ENCODE measurements around the gene MARVELD2.

DNA sequence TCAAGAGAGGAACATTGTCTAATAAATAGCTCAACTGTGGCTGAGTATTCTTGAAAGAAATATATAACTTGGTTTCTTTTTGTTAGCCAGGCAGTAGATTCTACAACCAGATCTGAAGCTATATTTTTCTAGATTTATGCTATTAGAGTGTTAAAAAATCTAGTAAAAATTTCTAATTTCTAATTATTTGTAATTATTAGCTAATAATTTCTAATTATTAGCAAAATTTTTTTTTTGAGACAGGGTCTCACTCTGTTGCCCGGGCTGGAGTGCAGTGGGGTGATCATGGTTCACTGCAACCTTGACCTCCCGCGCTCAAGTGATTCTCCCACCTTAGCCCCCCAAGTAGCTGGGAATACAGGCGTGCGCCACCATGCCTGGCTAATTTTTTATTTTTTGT is 42.5 kb upstream of the MARVELD2 start:
- TF ChIP-seq, protein P1, sequence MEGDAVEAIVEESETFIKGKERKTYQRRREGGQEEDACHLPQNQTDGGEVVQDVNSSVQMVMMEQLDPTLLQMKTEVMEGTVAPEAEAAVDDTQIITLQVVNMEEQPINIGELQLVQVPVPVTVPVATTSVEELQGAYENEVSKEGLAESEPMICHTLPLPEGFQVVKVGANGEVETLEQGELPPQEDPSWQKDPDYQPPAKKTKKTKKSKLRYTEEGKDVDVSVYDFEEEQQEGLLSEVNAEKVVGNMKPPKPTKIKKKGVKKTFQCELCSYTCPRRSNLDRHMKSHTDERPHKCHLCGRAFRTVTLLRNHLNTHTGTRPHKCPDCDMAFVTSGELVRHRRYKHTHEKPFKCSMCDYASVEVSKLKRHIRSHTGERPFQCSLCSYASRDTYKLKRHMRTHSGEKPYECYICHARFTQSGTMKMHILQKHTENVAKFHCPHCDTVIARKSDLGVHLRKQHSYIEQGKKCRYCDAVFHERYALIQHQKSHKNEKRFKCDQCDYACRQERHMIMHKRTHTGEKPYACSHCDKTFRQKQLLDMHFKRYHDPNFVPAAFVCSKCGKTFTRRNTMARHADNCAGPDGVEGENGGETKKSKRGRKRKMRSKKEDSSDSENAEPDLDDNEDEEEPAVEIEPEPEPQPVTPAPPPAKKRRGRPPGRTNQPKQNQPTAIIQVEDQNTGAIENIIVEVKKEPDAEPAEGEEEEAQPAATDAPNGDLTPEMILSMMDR (conservative IDR thresholded peaks at IDR 0.05 in 1 of 2, IDR thresholded peaks at IDR 0.05 in 1 of 2; ENCODE audit: extremely low read depth in 1 of 2, insufficient read depth in 1 of 2, low read depth in 1 of 2, low read length in 2 of 2): no peak
- no peak for TF ChIP-seq EZH2 (IDR thresholded peaks at IDR 0.05; ENCODE audit: borderline replicate concordance, low read length)

Data from mammary epithelial cell (primary cell).